ENCODE measurements around the gene ALDH4A1. TPM values are rescaled to one million over a fixed set of nuclear protein-coding genes. Genes with fewer than 3 reads are reported as not detected.

Gene ALDH4A1
- total and polyA plus RNA-seq, 9 of the 15 experiments (the other 6 are each of a cell fraction or from before 2014, with no cell fraction given) = 0.27 to 31.4 (median 16.6) TPM

GRCh38 chr1:18840145-18840544 lies 62.2 kb downstream of the ALDH4A1 start (continued):
- TF ChIP-seq ETS2 (tag; IDR thresholded peaks at IDR 0.05; ENCODE audit: borderline replicate concordance, poor library complexity, severe bottlenecking) = no peak
- TF ChIP-seq LCOR (CRISPR knock-in tag; IDR thresholded peaks at IDR 0.05) = no peak
- TF ChIP-seq ZNF717 (CRISPR knock-in tag; IDR thresholded peaks at IDR 0.05) = no peak
- TF ChIP-seq SMAD4 (CRISPR knock-in tag; conservative IDR thresholded peaks at IDR 0.05) = no peak
- no peak for TF ChIP-seq HOMEZ (CRISPR knock-in tag; IDR thresholded peaks at IDR 0.05)
- no peak for TF ChIP-seq SMARCA5 (IDR thresholded peaks at IDR 0.05)

DNA sequence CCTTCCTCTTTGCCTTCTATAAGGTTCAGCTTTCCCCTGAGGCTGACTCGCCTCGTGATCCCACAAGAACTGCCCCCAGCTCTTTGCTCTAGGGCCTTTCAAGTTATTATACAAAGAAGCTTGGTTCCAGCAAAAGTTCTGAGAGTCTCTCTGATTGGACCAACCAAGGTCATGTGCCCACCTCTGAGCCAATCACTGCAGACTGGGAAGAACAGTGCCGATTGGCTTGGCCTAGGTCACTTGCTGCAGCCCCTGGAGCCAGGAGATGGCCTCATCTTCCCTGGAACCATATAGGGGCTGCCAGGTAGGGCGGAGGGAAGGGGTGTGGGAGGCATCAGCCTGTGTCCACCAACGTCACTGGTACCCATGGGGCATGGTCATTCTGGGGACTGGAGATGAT lies 65.7 kb downstream of the ALDH4A1 start:
- Histone ChIP-seq H3K27me3 (ENCODE audit: control insufficient read depth in 2 of 2, insufficient read depth in 2 of 2, low read length in 2 of 2) (peaks cover 16 to 66% of the 10 kb centered on the region in 2 experiments), H3K9me1 (ENCODE audit: control insufficient read depth, insufficient read depth, low read length) (no peaks in the 10 kb centered on the region), H3K4me2 (ENCODE audit: insufficient read depth, low read length) (no peak overlapping the region), H4K20me1 (replicated peaks; ENCODE audit: control insufficient read depth, insufficient read depth, low read length) (no peaks in the 10 kb centered on the region; the same call in 1 of the 2 replicates), H2AFZ (ENCODE audit: low read depth, low read length) (peak overlapping the region; percentile 57; the same call in 1 of the 2 replicates), H3K4me1 (replicated peaks in 1 of 2; ENCODE audit: control insufficient read depth in 2 of 2, insufficient read depth in 2 of 2, low read length in 2 of 2) (no peaks in the 10 kb centered on the region), H3K4me3 (no peak overlapping the region), H3K9ac (ENCODE audit: insufficient read depth in 1 of 2, low read depth in 2 of 2, low read length in 2 of 2) (no peak overlapping the region), H3K9me3 (replicated peaks; ENCODE audit: control insufficient read depth, insufficient read depth, low read depth, low read length) (no peaks in the 10 kb centered on the region), H3K36me3 (ENCODE audit: control insufficient read depth, insufficient read depth, low read length) (no peaks in the 10 kb centered on the region), H3K79me2 (ENCODE audit: control insufficient read depth, insufficient read depth, low read length) (no peaks in the 10 kb centered on the region), H3K27ac (ENCODE audit: extremely low read depth, low read depth, low read length) (no peak overlapping the region)
- peak; percentile 34 to 87 (median 84) for DNase-seq (ENCODE audit: extremely low read depth in 1 of 4, low spot score in 3 of 4)
- no TSS peak for BruUV-seq (replicated peaks)
- CTCF ChIA-PET (ENCODE audit: low intra/inter-chr PET ratio) = no interaction called here
- POLR2A ChIA-PET = interaction anchor here (0.6 to 1.1 kb wide), 3 partner anchors 10 to 47 kb away, joined by 4 to 5 read pairs (median 4); no protein-coding TSS in a partner anchor
- in situ Hi-C loops (cut with MboI) (no loop called here), intact Hi-C loops (cut with micrococcal nuclease) (no loop called here)
- ATAC-seq = peak; percentile 97
- FAIRE-seq = peak; percentile 84
- 3% methylated on average over 5 of the region's 5 CpGs for WGBS (ENCODE audit: insufficient coverage, low coverage, missing lambda C conversion rate)
- TF ChIP-seq ZNF24 (IDR thresholded peaks at IDR 0.05) (no peak), HIVEP1 (CRISPR knock-in tag; IDR thresholded peaks at IDR 0.05) (no peak), KHSRP (IDR thresholded peaks at IDR 0.05) (no peak), ZNF695 (CRISPR knock-in tag; IDR thresholded peaks at IDR 0.05) (no peak), CREM (IDR thresholded peaks at IDR 0.05; ENCODE audit: low read depth) (no peak), ATF3 (IDR thresholded peaks at IDR 0.05) (no peak), ATF3 (CRISPR knock-in tag; conservative IDR thresholded peaks at IDR 0.05) (no peak), MYC (IDR thresholded peaks at IDR 0.05; ENCODE audit: low read depth, low read length) (no peak), MYC (CRISPR knock-in tag; IDR thresholded peaks at IDR 0.05; ENCODE audit: borderline replicate concordance, low read depth) (no peak), GATA2 (CRISPR knock-in tag; IDR thresholded peaks at IDR 0.05) (no peak), FOXM1 (IDR thresholded peaks at IDR 0.05; ENCODE audit: low read depth) (no peak), FOXM1 (CRISPR knock-in tag; IDR thresholded peaks at IDR 0.05; ENCODE audit: low read depth) (no peak), GTF2E2 (tag; IDR thresholded peaks at IDR 0.05) (no peak), SRSF7 (optimal IDR thresholded peaks at IDR 0.05; ENCODE audit: low read depth, low read length) (no peak), RNF2 (IDR thresholded peaks at IDR 0.05) (no peak), KAT8 (IDR thresholded peaks at IDR 0.05; ENCODE audit: low read depth) (no peak), ZNF324 (CRISPR knock-in tag; IDR thresholded peaks at IDR 0.05) (no peak), PHB2 (IDR thresholded peaks at IDR 0.05; ENCODE audit: low read depth) (no peak), PRPF4 (IDR thresholded peaks at IDR 0.05; ENCODE audit: insufficient read depth, low read depth, low read length, poor library complexity, severe bottlenecking) (no peak)
